PC-3 (cell line): ENCODE results near the gene SRRD. TPM values are rescaled to one million over a fixed set of nuclear protein-coding genes. Genes with fewer than 3 reads are reported as not detected.

Experiments
- ATAC-seq: fragments of 200-7000 bp; cut with Tn5 transposase; 2 replicates; pipeline ENCODE4 v1.9.1; 2020; ENCODE audit warnings: mild to moderate bottlenecking, moderate library complexity
- BruUV-seq: library from RNA; stranded (reverse); fragments of 400-500 nt; replicated peaks from 2 replicates; lab custom pipeline; 2021; lab: Mats Ljungman, UMichigan
- CTCF ChIA-PET: fragments of 300-600 bp; sonication (Branson Sonifier 250); formaldehyde crosslinking; loops from one replicate; lab custom pipeline; 2022; ENCODE audit warnings: antibody characterized with exemption; lab: Charles Lee
- POLR2A ChIA-PET: fragments of 300-600 bp; sonication (Branson Sonifier 250); formaldehyde crosslinking; loops from one replicate; lab custom pipeline; 2022; ENCODE audit warnings: antibody characterized with exemption; ENCODE audit not compliant: unreplicated experiment; lab: Charles Lee
- DNase-seq: peaks from one replicate; pipeline ENCODE4 v3.0.0-alpha.2; 2015
- H2AFZ ChIP-seq: fragments of 300-600 bp; sonication (generic); 2 replicates; pipeline ENCODE4 v1.6.0; 2016; ENCODE audit warnings: antibody characterized with exemption, low read length
- H3F3A ChIP-seq: fragments of 300-600 bp; sonication (generic); one replicate; pipeline ENCODE4 v1.6.0; 2017; ENCODE audit warnings: antibody characterized with exemption, low read length, control low read depth, mild to moderate bottlenecking; ENCODE audit not compliant: unreplicated experiment
- H3K27ac ChIP-seq: fragments of 300-600 bp; sonication (generic); 2 replicates; pipeline ENCODE4 v1.5.1; 2016; ENCODE audit warnings: mild to moderate bottlenecking, low read length
- H3K27me3 ChIP-seq: fragments of 300-600 bp; sonication (generic); 2 replicates; pipeline ENCODE4 v1.6.1; 2016; ENCODE audit warnings: low read length, mixed read lengths
- H3K36me3 ChIP-seq: fragments of 300-600 bp; sonication (generic); 2 replicates; pipeline ENCODE4 v1.6.1; 2016; ENCODE audit warnings: low read depth, mixed run types, low read length, mixed read lengths
- H3K4me1 ChIP-seq: fragments of 300-600 bp; sonication (generic); 2 replicates; pipeline ENCODE4 v1.5.1; 2016; ENCODE audit warnings: low read length; ENCODE audit not compliant: insufficient read depth
- H3K4me2 ChIP-seq: fragments of 300-600 bp; sonication (generic); 2 replicates; pipeline ENCODE4 v1.6.0; 2016; ENCODE audit warnings: low read length
- H3K4me3 ChIP-seq: fragments of 300-600 bp; sonication (generic); 2 replicates; pipeline ENCODE4 v1.5.1; 2016; ENCODE audit warnings: mild to moderate bottlenecking, low read length, mixed read lengths
- H3K79me2 ChIP-seq: fragments of 300-600 bp; sonication (generic); 2 replicates; pipeline ENCODE4 v1.6.1; 2017; ENCODE audit warnings: low read length, mixed read lengths
- H3K9ac ChIP-seq: fragments of 300-600 bp; sonication (generic); 2 replicates; pipeline ENCODE4 v1.6.0; 2016; ENCODE audit warnings: mild to moderate bottlenecking, low read length
- H3K9me2 ChIP-seq: fragments of 300-600 bp; sonication (generic); replicated peaks from 2 replicates; pipeline ENCODE4 v1.6.1; 2016; ENCODE audit warnings: mixed run types, low read length, mixed read lengths
- H3K9me3 ChIP-seq: fragments of 300-600 bp; sonication (generic); 2 replicates; pipeline ENCODE4 v1.6.1; 2016; ENCODE audit warnings: low read length, mixed read lengths
- H4K20me1 ChIP-seq: fragments of 300-600 bp; sonication (generic); 2 replicates; pipeline ENCODE4 v1.6.1; 2016; ENCODE audit warnings: low read length, mixed read lengths
- EZH2 ChIP-seq: fragments of 300-600 bp; sonication (generic); IDR thresholded peaks from one replicate; pipeline ENCODE4 v1.6.1; 2017; ENCODE audit warnings: antibody characterized with exemption, mild to moderate bottlenecking, low read length; ENCODE audit not compliant: unreplicated experiment
- EZH2phosphoT487 ChIP-seq: fragments of 300-600 bp; sonication (generic); IDR thresholded peaks from 2 replicates; pipeline ENCODE4 v1.6.1; 2018; ENCODE audit warnings: mild to moderate bottlenecking, antibody characterized with exemption, low read length, borderline replicate concordance
- intact Hi-C: fragments of 100-400 bp; cut with micrococcal nuclease; formaldehyde crosslinking; loops from 2 replicates; pipeline ENCODE4 v1.9.0; 2023
- total RNA-seq: library from RNA; depleted of rRNA; stranded (reverse); fragments of >200 nt; gene quantifications from 2 replicates; pipeline ENCODE4 v1.2.3, GENCODE V29; 2014
- TF ChIP-seq, protein P1 (sequence below): fragments of 300-600 bp; sonication (generic); conservative IDR thresholded peaks from 2 replicates; pipeline ENCODE4 v1.5.1; 2017; ENCODE audit warnings: antibody characterized with exemption, low read depth, mild to moderate bottlenecking, low read length

Gene SRRD
- total RNA-seq, 1 experiment from 2014 or later: 17.6 TPM

DNA sequence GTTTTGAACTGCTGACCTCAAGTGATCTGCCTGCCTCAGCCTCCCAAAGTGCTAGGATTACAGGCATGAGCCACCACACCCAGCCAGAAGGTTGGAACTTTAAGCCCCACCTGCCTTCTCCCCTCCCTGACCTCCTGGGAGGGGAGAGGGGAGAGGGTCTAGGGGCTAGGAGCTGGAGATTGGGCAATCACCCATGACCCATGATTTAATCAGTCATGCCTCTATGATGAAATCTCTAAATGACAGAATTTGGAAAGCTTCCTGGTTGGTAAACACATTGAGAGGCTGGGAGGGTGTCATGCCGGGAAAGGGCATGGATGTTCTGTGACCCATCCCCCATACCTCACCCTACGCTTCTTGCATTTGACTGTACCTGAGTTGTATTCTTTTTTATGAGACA lies 45.7 kb downstream of the SRRD start:
- H3K4me2 ChIP-seq: no peak overlapping the region
- intact Hi-C loops: no loop called here
- no peaks in the 10 kb centered on the region for H3K9me3 ChIP-seq
- no peaks in the 10 kb centered on the region for H3K4me1 ChIP-seq
- no peaks in the 10 kb centered on the region for H3F3A ChIP-seq
- no peak overlapping the region for H3K4me3 ChIP-seq
- H2AFZ ChIP-seq: no peak overlapping the region
- BruUV-seq: no TSS peak
- POLR2A ChIA-PET: no interaction called here
- DNase-seq (peak; percentile 46), ATAC-seq (no peak)
- H4K20me1 ChIP-seq: no peaks in the 10 kb centered on the region
- no peaks in the 10 kb centered on the region for H3K36me3 ChIP-seq
- no peak overlapping the region for H3K9ac ChIP-seq
- TF ChIP-seq EZH2 (no peak), EZH2phosphoT487 (no peak)
- TF ChIP-seq, protein P1, sequence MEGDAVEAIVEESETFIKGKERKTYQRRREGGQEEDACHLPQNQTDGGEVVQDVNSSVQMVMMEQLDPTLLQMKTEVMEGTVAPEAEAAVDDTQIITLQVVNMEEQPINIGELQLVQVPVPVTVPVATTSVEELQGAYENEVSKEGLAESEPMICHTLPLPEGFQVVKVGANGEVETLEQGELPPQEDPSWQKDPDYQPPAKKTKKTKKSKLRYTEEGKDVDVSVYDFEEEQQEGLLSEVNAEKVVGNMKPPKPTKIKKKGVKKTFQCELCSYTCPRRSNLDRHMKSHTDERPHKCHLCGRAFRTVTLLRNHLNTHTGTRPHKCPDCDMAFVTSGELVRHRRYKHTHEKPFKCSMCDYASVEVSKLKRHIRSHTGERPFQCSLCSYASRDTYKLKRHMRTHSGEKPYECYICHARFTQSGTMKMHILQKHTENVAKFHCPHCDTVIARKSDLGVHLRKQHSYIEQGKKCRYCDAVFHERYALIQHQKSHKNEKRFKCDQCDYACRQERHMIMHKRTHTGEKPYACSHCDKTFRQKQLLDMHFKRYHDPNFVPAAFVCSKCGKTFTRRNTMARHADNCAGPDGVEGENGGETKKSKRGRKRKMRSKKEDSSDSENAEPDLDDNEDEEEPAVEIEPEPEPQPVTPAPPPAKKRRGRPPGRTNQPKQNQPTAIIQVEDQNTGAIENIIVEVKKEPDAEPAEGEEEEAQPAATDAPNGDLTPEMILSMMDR: no peak
- H3K9me2 ChIP-seq: no peaks in the 10 kb centered on the region
- H3K79me2 ChIP-seq: no peaks in the 10 kb centered on the region
- H3K27me3 ChIP-seq: no peaks in the 10 kb centered on the region
- CTCF ChIA-PET: no interaction called here
- no peak overlapping the region for H3K27ac ChIP-seq

DNA sequence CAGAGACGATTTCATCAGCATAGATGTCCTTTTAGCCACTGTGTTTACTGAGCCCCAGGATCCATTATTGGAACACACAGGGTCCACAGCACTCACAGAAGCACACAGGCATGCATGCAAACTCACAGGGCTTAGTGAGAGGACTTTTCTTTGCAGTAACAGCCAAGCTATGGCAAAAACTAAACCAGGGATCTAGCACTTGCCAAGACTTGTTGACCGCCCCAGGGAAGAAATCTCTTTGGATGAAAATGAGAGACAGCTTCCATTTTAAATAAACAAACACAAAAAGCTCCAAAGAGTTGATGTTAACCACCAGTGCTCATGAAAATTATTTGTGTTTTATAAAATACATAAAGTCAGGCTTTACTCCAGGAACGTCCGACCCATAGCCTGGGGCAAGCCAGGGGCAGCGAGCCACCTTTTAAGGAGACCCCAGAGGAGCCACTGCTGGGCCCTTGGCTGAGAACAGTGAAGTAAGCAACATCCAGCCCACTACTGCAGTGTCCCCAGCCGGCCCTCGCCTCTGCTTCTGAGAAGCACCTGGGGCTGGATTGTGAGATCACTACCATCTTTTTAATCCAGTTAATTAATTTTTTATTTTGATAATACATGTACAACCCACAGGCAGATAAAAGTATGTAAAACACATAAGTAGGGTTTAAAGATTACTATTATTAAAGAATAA lies 50.6 kb downstream of the SRRD start:
- Histone ChIP-seq H3K9ac (no peak overlapping the region), H3F3A (no peaks in the 10 kb centered on the region), H3K9me2 (no peaks in the 10 kb centered on the region), H3K9me3 (no peaks in the 10 kb centered on the region), H3K79me2 (no peaks in the 10 kb centered on the region), H3K4me2 (no peak overlapping the region), H2AFZ (no peak overlapping the region), H3K27ac (no peak overlapping the region), H3K27me3 (no peaks in the 10 kb centered on the region), H4K20me1 (no peaks in the 10 kb centered on the region), H3K4me3 (no peak overlapping the region), H3K4me1 (no peaks in the 10 kb centered on the region), H3K36me3 (no peaks in the 10 kb centered on the region)
- TF ChIP-seq EZH2phosphoT487 (no peak), EZH2 (no peak)
- TF ChIP-seq, protein P1: no peak
- ChIA-PET POLR2A (no interaction called here), CTCF (no interaction called here)
- DNase-seq (no peak), ATAC-seq (no peak)
- intact Hi-C loops: no loop called here
- BruUV-seq: no TSS peak

DNA sequence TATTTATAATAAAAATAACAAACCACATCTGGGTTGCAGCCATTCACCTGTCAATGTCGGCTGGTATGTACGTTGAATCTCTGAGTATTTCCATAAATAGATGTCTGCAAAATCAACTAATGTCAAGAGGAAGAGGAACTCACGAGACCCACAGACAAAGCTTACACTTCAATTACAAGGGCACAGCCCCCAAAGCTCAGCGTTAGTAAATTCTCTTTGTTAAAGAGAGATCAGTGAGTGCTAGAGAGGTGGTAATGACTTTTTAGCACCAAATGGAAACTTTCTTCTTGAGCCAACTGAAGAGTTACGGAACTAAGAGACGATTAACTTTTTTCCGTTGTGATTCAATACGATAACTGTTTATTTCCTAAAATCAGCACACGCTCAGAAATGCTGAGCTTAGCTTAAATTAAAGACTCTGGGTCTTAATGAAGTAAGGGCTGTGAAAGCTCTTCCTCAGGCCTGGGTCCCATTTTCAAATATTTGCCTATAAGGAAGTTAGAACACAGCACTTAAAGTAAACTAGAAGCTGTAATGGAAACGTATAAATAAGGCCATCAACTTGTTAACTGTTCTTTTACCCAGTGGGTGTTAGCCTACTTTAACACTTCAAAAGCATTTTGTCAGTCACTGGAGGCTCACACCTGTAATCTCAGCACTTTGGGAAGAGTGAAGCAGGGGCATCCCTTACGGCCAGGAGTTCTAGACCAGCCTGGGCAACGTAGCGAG lies 51.4 kb downstream of the SRRD start:
- POLR2A ChIA-PET: no interaction called here
- DNase-seq: no peak
- intact Hi-C loops: no loop called here
- Histone ChIP-seq H3K4me2 (no peak overlapping the region), H3F3A (no peaks in the 10 kb centered on the region), H3K9me3 (no peaks in the 10 kb centered on the region), H3K36me3 (no peaks in the 10 kb centered on the region), H3K4me3 (no peak overlapping the region), H3K9me2 (no peaks in the 10 kb centered on the region), H3K79me2 (no peaks in the 10 kb centered on the region), H2AFZ (no peak overlapping the region), H4K20me1 (no peaks in the 10 kb centered on the region), H3K4me1 (no peaks in the 10 kb centered on the region), H3K27me3 (no peaks in the 10 kb centered on the region), H3K9ac (no peak overlapping the region), H3K27ac (no peak overlapping the region)
- CTCF ChIA-PET: no interaction called here
- BruUV-seq: no TSS peak
- TF ChIP-seq EZH2 (no peak), EZH2phosphoT487 (no peak)
- TF ChIP-seq, protein P1: no peak
- ATAC-seq: no peak
